ENCODE data around the gene XPR1. TPM values are rescaled to one million over a fixed set of nuclear protein-coding genes. Genes with fewer than 3 reads are reported as not detected.

The XPR1 gene
- total RNA-seq, 2 experiments from 2014 or later: 19.9 to 20.5 TPM

Other genes with a start within 250 kb of the XPR1 start
- 10 to 100 TPM; 27.5 to 33.2 TPM for gene ACBD6, start 129.4 kb upstream of the XPR1 start, total RNA-seq
- not detected for gene OVAAL, start 73.1 kb upstream of the XPR1 start, total RNA-seq

Data from activated CD4-positive, alpha-beta memory T cell treated with anti-CD3 and anti-CD28 coated beads, Interleukin-2, amount 10 ng/mL, durations not matched to agents 7 days and 5 days (primary cell).